ENCODE measurements around the gene SYT13. TPM values are rescaled to one million over a fixed set of nuclear protein-coding genes. Genes with fewer than 3 reads are reported as not detected.

SYT13 gene
- total and polyA plus RNA-seq, 12 donors: 0.51 to 7.7 (median 2.3) TPM

GRCh38 chr11:45319077-45319476 is 32.9 kb upstream of the SYT13 start:
- 78 to 80% methylated on average over 1 of the region's 1 CpG for WGBS, 2 donors
- TF ChIP-seq CTCF (IDR thresholded peaks at IDR 0.05): no peak
- peaks cover 0 to 7% (median 0%) of the 10 kb centered on the region in 9 donors for H3K4me1 ChIP-seq
- no peak for ATAC-seq
- H3K27me3 ChIP-seq: peaks cover 0 to 28% (median 17%) of the 10 kb centered on the region in 7 donors
- intact Hi-C loops (cut with DNase I): no loop called here
- H3K4me3 ChIP-seq: no peak overlapping the region
- no peaks in the 10 kb centered on the region for H3K9me3 ChIP-seq
- H3K27ac ChIP-seq: no peak overlapping the region
- no peak for DNase-seq
- no peaks in the 10 kb centered on the region for H3K36me3 ChIP-seq

GRCh38 chr11:45318516-45318915 is 32.4 kb upstream of the SYT13 start:
- intact Hi-C loops (cut with DNase I): no loop called here
- Histone ChIP-seq H3K27me3 (peaks cover 0 to 28% (median 18%) of the 10 kb centered on the region in 7 donors), H3K9me3 (no peaks in the 10 kb centered on the region), H3K4me3 (no peak overlapping the region), H3K27ac (no peak overlapping the region), H3K36me3 (no peaks in the 10 kb centered on the region), H3K4me1 (peaks cover 0 to 2% (median 0%) of the 10 kb centered on the region in 9 donors)
- WGBS, 2 donors: 91 to 98% methylated on average over 2 of the region's 2 CpGs
- no peak for TF ChIP-seq CTCF (IDR thresholded peaks at IDR 0.05)
- ATAC-seq: no peak
- DNase-seq: no peak

- Histone ChIP-seq H3K27ac (no peak overlapping the region), H3K27me3 (peaks cover 0 to 23% (median 13%) of the 10 kb centered on the region in 7 donors), H3K4me3 (no peak overlapping the region), H3K36me3 (no peaks in the 10 kb centered on the region), H3K9me3 (no peaks in the 10 kb centered on the region), H3K4me1 (no peaks in the 10 kb centered on the region)
- DNase-seq: no peak
- intact Hi-C loops (cut with DNase I): no loop called here
- WGBS, 2 donors: 88 to 91% methylated on average over 9 of the region's 9 CpGs
- no peak for ATAC-seq
- TF ChIP-seq CTCF (IDR thresholded peaks at IDR 0.05): no peak
These were observed 30.1 kb upstream of the SYT13 start for GRCh38 chr11:45316258-45316657.

- DNase-seq (no peak), ATAC-seq (no peak)
- Histone ChIP-seq H3K36me3 (no peaks in the 10 kb centered on the region), H3K27me3 (peaks cover 0 to 23% (median 7%) of the 10 kb centered on the region in 7 donors), H3K9me3 (no peaks in the 10 kb centered on the region), H3K27ac (no peak overlapping the region), H3K4me1 (no peaks in the 10 kb centered on the region), H3K4me3 (no peak overlapping the region)
- intact Hi-C loops (cut with DNase I): no loop called here
- TF ChIP-seq CTCF (IDR thresholded peaks at IDR 0.05): no peak
- WGBS, 2 donors: 84 to 88% methylated on average over 2 of the region's 2 CpGs
These were observed 28.8 kb upstream of the SYT13 start for GRCh38 chr11:45314900-45315299.
